ENCODE measurements around the gene THBS3. TPM values are rescaled to one million over a fixed set of nuclear protein-coding genes. Genes with fewer than 3 reads are reported as not detected.

THBS3 gene
- total and polyA plus RNA-seq, 9 of the 15 experiments (the other 6 are each of a cell fraction or from before 2014, with no cell fraction given) = 0.59 to 8.3 (median 3.2) TPM

GRCh38 chr1:155241069-155241679, 33.5 kb upstream of the THBS3 start (continued):
- TF ChIP-seq CEBPZ (IDR thresholded peaks at IDR 0.05; ENCODE audit: borderline replicate concordance, low read depth, low read length) (no peak), SMAD1 (IDR thresholded peaks at IDR 0.05; ENCODE audit: low read depth, low read length, partially characterized antibody) (no peak), ZC3H11A (IDR thresholded peaks at IDR 0.05; ENCODE audit: low read depth, low read length) (no peak), CTCF (IDR thresholded peaks at IDR 0.05 in 2 of 3, conservative IDR thresholded peaks at IDR 0.05 in 1 of 3; ENCODE audit: insufficient read depth in 2 of 3, low read depth in 1 of 3, low read length in 3 of 3) (no peak), ASH1L (IDR thresholded peaks at IDR 0.05; ENCODE audit: borderline replicate concordance, low read depth, partially characterized antibody) (peak; percentile 72), ZNF551 (CRISPR knock-in tag; IDR thresholded peaks at IDR 0.05) (no peak), PTTG1 (tag; IDR thresholded peaks at IDR 0.05; ENCODE audit: low read depth) (no peak), PATZ1 (CRISPR knock-in tag; IDR thresholded peaks at IDR 0.05; ENCODE audit: borderline replicate concordance) (no peak), ZNF253 (CRISPR knock-in tag; conservative IDR thresholded peaks at IDR 0.05) (no peak), MAZ (CRISPR knock-in tag; conservative IDR thresholded peaks at IDR 0.05 in 1 of 2, IDR thresholded peaks at IDR 0.05 in 1 of 2) (no peak), THRA (IDR thresholded peaks at IDR 0.05) (no peak), SIX5 (IDR thresholded peaks at IDR 0.05; ENCODE audit: borderline replicate concordance in 1 of 2, insufficient read depth in 1 of 2, low read depth in 1 of 2, low read length in 2 of 2) (peak; percentile 75 to 85), ZNF79 (CRISPR knock-in tag; IDR thresholded peaks at IDR 0.05; ENCODE audit: low read depth) (no peak), NELFE (IDR thresholded peaks at IDR 0.05; ENCODE audit: insufficient read depth, insufficient read length) (no peak), GABPA (tag; conservative IDR thresholded peaks at IDR 0.05; ENCODE audit: low read depth) (peak; percentile 73), CTBP1 (IDR thresholded peaks at IDR 0.05; ENCODE audit: borderline replicate concordance) (no peak), PTBP1 (IDR thresholded peaks at IDR 0.05; ENCODE audit: low read depth, low read length) (no peak)
